ENCODE data around the gene DGKZ. TPM values are rescaled to one million over a fixed set of nuclear protein-coding genes. Genes with fewer than 3 reads are reported as not detected.
"Not testable (repeated sequence)": the region's sequence is repeated elsewhere in the genome, so short reads cannot be mapped to it uniquely, and the experiment has no call there.

Gene DGKZ
- polyA plus RNA-seq, 3 donors, result 28.9 to 38.4 (median 31.1) TPM

GRCh38 chr11:46364791-46365190 lies 17.5 kb downstream of the DGKZ start:
- DNase-seq (ENCODE audit: low read depth in 3 of 3, low spot score in 2 of 3), result no peak

- no peak for DNase-seq (ENCODE audit: low read depth in 3 of 3, low spot score in 2 of 3)
Measured at GRCh38 chr11:46366260-46366659, 19.0 kb downstream of the DGKZ start.

GRCh38 chr11:46366661-46367161 lies 19.4 kb downstream of the DGKZ start:
- DNase-seq (ENCODE audit: low read depth in 3 of 3, low spot score in 2 of 3), result no peak

- DNase-seq (ENCODE audit: low read depth in 3 of 3, low spot score in 2 of 3), result no peak
Measured at GRCh38 chr11:46367244-46367915, 20.1 kb downstream of the DGKZ start.

- DNase-seq (ENCODE audit: low read depth in 3 of 3, low spot score in 2 of 3), result no peak
Measured at GRCh38 chr11:46367916-46368267, 20.6 kb downstream of the DGKZ start.

GRCh38 chr11:46369458-46370152 lies 22.3 kb downstream of the DGKZ start:
- peak in 1 of 3 donors; percentile 60 for DNase-seq (ENCODE audit: low read depth in 3 of 3, low spot score in 2 of 3)

- no peak for DNase-seq (ENCODE audit: low read depth in 3 of 3, low spot score in 2 of 3)
Measured at GRCh38 chr11:46370253-46370652, 23.0 kb downstream of the DGKZ start.

- DNase-seq (ENCODE audit: low read depth in 3 of 3, low spot score in 2 of 3), result not testable (repeated sequence)
Measured at GRCh38 chr11:46371262-46371661, 24.0 kb downstream of the DGKZ start.

- DNase-seq (ENCODE audit: low read depth in 3 of 3, low spot score in 2 of 3), result no peak
Measured at GRCh38 chr11:46372086-46372485, 24.8 kb downstream of the DGKZ start.

GRCh38 chr11:46372501-46372900 lies 25.2 kb downstream of the DGKZ start:
- not testable (repeated sequence) for DNase-seq (ENCODE audit: low read depth in 3 of 3, low spot score in 2 of 3)

- no peak for DNase-seq (ENCODE audit: low read depth in 3 of 3, low spot score in 2 of 3)
Measured at GRCh38 chr11:46373787-46374740, 26.8 kb downstream of the DGKZ start.

GRCh38 chr11:46374815-46375214 lies 27.6 kb downstream of the DGKZ start:
- DNase-seq (ENCODE audit: low read depth in 3 of 3, low spot score in 2 of 3), result no peak

GRCh38 chr11:46375392-46376101 lies 28.3 kb downstream of the DGKZ start:
- no peak for DNase-seq (ENCODE audit: low read depth in 3 of 3, low spot score in 2 of 3)

- no peak for DNase-seq (ENCODE audit: low read depth in 3 of 3, low spot score in 2 of 3)
Measured at GRCh38 chr11:46376258-46377050, 29.2 kb downstream of the DGKZ start.

GRCh38 chr11:46377290-46377689 lies 30.0 kb downstream of the DGKZ start:
- DNase-seq (ENCODE audit: low read depth in 3 of 3, low spot score in 2 of 3), result no peak

GRCh38 chr11:46377831-46378230 lies 30.6 kb downstream of the DGKZ start:
- DNase-seq (ENCODE audit: low read depth in 3 of 3, low spot score in 2 of 3), result no peak

- DNase-seq (ENCODE audit: low read depth in 3 of 3, low spot score in 2 of 3), result no peak
Measured at GRCh38 chr11:46378296-46378695, 31.0 kb downstream of the DGKZ start.

GRCh38 chr11:46378811-46379481 lies 31.7 kb downstream of the DGKZ start:
- no peak for DNase-seq (ENCODE audit: low read depth in 3 of 3, low spot score in 2 of 3)
